GM21526 (cell line): Measurements from ENCODE around the gene SAP25.
"Not testable (repeated sequence)": the region's sequence is repeated elsewhere in the genome, so short reads cannot be mapped to it uniquely, and the experiment has no call there.

Source experiments
- ATAC-seq: cut with Tn5 transposase; IDR thresholded peaks from one replicate; pipeline ENCODE4 v1.9.1; 2021; ENCODE audit warnings: moderate library complexity; ENCODE audit not compliant: unreplicated experiment, low FRiP score

The SAP25 gene

DNA sequence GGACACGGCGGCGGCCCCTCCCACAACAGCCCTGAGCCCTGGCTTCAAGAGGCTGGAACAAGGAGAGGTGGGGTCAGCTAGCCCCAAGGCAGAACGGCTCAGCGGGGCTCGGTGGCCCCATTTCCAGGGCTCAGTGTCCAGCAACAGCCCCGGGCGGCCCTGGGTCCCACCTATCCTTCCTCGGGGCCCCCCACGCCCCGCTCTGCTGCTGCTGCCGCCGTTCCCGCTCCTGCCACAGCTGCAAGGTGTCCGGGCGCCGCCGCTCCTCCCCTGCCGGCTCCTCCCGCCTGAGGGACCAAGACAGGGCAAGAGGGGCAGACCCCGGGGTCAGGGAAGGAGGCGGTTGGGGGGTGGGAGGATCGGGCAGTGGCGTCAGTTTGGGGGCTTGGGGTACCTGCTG lies 3.4 kb upstream of the SAP25 start:
- ATAC-seq = no peak

DNA sequence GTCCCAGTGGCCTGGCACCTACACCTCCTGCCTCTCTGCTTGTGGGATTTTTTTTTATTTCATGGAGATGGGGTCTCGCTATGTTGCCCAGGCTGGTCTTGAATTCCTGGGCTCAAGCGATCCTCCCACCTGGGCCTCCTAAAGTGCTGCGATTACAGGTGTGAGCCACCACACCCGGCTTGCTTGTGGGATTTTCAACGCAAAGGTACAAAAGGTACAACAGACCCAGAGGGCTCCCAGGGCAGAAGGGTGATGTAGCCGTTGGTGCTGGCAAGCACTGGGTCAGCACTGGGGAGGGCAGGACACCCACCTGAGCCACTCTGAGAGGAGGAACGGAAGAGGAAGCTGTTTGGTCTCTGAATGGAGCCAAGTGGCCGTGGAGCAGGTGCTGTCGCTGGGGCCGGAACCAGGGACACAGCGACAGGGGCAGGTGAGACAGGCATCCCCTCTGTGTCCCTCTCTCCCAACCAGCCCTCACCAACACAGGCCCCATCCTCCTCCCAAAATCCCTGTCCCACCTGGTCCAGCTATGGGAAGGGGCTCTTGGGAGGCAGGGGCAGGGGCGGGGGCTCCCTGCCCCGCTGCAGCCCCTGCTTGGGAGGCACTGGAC lies 2.8 kb upstream of the SAP25 start:
- no peak for ATAC-seq

DNA sequence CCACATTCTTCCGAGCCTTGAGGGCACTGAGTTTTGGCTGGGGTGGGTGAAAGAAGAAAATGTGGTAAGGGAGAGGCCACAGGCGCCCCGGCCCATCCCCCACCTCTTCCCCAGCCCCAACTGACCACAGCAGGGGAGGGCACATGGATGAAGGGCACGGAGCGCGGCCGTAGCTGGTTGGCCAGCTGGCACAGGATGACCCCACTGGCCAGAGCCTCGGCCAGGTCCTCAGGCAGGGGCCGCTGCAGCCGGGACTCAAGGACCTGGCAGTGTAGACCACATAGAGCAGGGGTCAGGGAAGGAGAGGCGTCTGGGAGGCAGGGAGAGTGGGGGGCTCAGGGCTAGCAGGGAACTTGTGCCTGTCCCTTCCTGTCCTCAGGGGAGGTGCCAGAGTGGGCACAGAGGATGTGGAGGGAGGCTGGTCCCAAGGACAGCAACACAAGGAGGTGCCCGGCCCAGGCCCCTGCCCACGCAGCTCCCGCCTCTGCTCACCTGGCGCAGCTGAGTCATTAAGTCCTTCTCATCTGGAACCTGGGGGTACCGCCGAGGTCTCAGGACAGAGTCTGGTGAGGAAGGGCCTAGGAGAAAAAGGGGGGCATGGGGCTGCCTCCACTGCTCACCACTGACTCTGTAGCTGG lies 2.2 kb upstream of the SAP25 start:
- ATAC-seq = no peak

DNA sequence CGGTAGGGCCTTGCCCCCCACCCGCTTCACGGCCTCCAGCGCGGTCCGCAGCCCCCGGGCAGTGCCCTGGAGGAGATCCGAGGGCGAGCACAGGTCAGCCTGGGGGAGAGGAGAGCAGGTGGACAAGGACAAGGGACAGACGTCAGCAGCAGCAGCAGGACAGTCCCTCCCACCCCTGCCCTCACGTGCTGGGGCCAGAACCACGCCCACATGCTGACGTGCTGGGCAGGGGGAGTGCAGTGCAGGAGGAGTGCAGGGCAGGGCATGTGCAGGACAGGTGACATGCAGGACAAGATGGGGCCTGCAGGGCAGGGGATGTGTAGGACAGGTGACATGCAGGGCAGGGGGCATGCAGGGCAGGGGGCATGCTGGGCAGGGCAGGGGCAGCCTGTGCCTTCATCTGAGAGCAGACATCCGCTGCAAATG lies 1.5 kb upstream of the SAP25 start:
- ATAC-seq = no peak

DNA sequence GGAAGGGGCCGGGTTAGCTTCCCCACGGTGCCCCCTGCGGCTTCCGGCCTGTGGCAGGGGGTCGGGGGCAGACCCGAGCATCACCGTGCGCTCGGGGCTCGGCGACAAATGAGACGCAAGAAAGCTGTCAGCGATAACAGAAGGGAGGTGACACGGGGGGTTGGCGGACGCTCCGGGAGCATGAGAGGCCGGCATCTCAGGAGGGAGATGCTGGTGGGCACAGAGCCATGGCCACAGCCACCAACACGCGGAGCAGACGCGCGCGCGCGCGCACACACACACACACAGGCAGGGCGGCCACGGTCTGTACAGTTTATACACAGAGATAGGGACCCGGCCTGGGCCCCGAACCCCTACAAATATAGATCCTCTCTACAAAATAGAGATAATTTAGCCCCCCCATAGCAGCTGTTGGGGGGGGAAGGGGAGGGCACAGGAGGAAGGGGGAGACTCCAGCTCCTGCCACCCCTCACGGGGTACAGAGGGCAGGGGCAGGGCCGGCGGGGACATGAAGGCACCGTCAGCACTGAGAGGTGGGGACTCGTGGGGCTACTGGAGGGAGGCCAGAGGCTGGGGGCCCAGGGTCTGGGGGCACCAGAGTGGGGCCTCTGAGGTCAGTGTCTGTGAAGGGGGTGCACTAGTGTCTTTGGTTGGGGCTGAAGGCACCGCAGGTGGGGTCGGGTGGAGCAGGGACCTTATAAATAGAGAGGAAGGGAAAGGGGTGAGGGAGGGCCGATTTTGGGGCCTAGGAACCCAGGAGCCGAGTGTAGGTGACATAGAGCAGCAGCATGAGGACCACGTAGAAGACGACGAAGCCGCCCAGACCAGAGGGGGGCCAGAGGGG lies 884 bp upstream of the SAP25 start:
- ATAC-seq = no peak

DNA sequence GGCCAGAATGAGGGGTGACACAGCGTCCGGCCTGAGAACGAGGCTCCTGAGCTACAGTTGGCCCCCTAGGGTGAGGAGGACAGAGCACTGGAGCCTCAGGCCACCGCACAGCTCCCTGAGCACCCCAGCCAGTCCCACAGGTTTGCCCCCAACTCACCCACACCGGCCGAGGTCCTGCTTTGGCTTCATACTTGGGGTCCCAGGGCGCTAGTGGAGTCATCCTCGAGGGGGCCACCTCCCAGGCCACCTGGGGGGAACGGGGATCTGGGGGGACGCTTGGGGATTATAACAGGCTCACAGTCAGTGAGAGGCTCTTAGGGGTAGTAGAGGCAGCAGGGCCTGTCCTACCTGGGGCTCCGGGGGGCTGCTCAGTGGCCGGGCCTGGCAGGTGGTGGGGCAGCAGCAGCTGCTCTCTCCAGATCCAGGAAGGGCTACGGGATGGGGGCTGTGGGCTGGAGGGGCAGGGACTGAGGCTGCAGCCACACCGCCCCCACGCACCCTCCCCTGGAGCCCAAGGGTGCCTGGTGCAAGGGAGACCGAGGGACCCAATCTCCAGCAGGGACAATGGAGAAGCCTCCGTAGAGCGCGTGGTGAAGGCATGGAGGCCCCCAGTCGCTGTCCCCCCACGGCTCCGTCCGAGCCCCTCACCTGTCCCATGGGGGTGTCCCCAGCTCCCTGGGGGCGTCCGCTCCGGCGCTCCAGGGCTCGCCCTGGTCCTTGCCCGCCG lies 588 bp downstream of the SAP25 start:
- ATAC-seq = no peak

DNA sequence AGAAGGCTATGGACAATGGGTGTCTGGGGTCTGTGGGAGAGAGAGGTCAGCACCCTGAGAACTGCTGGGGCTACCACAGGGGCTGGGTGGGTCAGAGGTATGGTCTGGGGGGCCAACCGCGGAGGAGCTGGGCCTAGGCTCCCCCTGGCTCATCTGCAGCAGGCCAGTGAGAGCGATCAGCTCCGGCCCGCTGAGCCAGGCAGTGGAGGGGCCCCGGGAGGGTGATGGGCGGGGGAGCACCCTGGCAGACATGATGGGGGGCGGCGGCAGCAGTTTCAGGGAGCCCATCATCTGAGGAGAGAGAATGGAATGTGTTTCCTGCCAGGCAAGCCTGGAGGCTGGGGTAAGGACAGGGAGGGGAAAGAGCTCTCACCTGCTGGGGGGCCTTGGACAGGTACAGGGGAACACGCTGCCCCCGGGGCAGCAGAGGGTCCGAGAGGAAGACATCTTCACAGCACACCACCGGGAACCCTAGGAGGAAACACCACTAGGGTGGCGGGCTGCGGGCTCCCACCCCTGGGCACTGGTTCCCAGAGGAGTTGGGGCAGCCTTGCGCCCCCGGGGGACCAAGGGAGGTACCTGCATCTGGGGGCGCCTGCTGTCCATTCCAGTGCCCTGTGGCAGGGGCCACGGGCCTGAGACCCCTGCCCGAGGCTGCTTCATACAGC lies 1.3 kb downstream of the SAP25 start:
- ATAC-seq = no peak

DNA sequence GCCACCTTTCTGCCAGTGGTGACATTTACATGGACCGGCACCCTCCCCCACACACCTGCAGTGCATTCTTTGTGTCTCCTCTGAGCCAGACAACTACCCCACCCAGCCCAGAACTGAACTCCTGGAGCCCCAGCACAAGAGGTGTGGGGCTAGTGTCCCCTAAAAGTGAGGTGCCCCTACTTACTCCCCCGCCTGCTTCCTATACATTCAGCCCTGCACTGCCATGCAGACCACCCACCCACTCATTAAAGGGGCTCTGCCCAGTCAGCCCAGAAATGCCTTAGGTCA lies 1.9 kb downstream of the SAP25 start:
- ATAC-seq = no peak

DNA sequence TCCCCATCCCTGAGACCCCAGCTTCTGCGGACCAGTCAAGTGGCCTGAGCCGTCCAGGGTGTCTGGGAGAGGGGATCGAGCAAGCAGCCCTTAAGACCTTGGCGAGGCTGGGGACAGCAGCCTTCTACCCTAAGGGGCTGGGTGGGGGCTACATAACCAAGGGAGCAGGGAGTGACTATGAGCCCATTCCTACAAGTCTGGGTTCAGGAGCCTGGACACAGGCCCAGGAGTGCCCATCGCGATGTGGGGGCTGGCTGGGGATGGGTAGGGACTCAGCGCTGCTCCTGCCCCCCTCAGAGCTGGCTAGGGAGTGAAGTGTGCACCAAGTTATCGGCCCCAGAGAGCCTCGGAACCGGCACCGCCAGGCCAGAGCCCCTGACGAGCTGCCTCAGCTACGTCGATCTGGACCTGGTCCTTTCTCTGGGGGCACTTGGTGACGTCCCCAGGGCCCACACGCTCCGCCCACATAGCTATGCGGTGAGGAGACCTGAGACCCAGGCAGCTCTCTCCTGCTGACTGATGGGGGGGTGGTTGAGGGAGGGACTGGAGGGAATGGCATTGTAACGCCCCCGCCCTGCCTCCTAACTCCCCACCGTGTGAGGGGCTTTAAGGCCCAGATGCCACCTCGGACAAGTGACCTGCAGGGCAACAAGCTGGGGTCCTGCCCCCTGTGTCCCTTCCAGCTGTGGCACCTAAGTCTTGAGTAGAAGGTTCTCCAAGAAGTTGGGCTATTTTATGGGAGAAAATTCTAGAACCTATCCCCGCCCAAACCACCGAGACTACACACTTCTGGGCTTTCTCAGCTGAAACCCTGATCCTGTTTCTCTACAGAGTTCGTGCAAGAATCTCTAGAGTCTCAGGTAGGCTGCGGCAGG lies 2.5 kb downstream of the SAP25 start:
- ATAC-seq = no peak

DNA sequence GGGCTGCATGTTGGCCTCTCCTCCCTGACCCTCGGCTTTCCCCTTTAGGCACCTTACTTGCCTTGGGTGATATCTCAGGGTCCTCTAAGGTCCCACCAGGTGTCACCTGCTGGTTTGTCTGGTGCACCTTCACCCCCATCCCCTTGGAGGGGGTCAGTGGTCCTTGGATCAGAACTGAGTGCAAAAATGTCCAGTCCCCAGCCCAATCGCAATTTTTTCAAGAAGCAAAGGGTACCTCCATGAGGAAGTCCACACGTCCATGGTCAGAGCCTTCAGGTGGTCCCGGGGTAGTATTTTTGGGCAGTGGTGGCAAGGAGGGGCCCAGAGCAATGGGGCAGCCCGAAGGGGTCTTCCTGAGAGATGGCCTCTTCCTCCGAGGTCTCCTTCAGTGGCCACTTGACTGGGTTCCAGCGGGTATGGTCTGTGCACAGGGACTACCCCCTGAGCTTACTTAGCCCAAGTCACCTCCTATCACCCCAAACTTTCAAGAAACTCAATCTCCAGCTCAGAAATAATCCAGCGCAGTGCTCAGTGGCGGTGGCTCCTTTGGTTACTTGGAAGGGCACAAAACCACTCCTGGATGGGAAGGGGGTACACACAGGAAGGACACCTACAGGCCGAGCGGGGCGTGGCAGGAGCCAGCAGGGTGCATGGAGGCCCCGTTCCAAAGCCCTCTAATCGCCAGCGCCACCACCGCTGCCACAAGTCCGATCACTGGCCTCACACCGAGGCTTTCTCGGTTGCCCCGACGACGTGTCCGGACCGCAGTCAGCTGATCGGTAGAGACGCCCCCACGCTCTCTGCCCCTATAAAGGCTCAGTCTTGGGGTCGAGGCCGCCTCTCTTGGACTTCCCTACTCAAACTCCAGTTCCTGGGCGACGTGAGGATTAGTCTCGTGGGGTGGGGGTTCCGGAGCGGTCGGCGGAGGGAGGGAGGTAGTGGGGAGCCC lies 4.5 kb downstream of the SAP25 start:
- ATAC-seq = no peak

DNA sequence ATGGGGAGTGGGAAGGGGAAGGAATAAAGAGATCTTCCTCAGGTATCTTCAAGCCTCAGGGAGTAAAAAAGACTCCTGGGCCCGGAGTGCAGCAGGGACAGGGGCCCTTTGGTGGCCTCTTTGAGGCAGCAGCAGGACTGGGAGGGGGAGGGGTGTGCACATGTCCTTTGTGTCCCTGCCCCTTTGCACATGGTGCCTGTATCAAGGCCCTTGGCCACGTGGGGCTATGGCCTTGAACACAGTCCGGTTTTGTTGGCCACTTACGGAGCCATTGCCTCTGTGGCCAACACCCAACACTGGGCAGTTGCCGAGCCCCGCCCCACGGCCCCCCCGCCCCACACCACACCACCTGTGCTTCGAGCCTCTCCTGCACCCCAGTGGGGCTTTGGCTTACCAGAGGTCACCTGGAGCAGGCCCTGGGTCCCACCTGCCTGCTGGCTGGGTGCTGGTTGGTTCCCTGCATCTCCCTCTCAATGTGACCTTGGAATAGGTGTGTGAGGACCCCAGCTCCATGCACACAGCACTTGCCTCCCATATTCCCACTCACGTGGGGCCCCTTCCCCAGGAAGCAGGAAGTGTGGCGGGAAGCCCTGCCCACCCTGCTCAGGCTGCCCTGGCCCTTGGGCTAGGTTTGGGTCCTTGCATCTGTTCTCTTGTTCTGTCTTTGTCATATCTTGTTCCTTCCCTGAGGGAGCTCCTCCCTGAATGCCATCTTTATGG lies 5.4 kb downstream of the SAP25 start:
- ATAC-seq = no peak

DNA sequence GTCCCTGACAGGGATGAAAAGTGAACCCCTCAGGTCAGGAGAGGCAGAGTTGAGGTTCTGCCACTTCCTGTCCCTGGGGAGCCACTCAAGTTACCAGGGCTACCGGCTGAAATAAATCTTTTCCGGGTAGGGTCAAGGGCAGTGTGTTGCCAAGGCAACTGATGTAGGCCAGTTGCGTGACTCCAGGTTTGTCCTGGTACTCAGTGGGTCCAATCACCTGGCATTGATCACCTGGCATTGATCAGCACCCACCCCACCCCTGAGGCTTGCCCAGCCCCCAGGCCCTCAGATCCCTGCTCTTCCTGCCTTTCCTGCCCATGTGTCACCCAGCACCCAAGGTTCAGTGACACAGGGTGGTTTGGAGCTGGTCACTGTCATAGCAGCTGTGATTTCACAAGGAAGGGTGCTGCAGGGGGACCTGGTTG lies 5.9 kb downstream of the SAP25 start:
- no peak for ATAC-seq

DNA sequence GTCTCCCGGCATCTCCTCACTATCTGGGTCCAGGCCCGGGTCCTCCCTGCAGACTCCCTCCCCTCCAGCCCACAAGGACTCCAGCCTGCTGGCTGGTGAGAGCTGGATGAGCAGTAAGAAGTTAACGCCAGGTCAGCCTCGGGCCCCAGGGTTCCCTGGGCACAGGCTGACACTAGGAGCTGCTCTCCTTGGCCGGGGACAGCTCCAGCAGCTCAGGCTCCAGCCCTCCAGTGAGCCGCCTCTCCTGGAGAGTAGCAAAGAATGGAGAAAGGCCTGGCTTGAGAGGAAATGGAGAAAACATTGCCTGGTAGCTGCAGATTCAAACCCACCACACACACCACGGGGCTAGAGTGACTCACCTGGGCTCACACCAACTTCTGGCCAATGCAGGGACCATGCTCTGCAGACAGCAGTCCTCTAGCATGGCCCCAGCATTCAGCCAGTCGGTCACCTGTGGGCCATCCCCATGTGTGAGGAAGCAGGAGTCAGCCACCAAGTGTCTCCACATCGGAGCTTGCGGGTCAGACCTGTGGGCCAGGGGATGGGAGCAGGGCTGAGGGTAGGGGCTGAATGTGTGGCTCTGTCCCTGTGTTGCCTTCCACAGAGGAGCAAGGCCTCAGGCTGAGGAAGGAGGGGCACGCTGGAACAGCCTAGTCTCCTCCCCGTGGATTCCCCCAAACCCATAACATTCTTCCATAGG lies 6.5 kb downstream of the SAP25 start:
- no peak for ATAC-seq

DNA sequence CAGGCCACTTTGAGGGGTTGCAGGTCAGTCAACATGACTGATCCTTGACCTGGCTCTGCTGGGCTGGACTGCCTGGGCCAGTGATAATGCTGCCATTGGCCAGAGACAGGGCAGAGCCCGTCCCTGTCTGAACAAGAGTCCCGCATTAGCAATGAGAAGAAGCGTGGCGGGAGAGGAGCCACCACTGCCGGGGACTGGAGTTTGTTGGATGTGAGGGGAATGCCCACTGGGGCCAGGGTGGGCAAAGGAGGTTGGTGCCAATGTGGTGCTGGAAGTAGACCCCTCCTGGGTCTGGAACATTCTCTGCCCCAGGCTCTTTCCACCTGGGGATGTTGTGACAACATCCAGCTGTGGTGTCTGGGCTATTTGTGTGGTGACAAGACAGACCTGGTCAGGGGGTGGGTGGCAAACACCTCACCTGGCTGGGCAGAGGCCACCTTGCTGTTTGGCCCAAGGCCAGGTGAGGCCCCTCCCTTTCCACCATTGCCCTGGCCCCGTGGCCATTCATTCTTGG lies 7.6 kb downstream of the SAP25 start:
- ATAC-seq = no peak

DNA sequence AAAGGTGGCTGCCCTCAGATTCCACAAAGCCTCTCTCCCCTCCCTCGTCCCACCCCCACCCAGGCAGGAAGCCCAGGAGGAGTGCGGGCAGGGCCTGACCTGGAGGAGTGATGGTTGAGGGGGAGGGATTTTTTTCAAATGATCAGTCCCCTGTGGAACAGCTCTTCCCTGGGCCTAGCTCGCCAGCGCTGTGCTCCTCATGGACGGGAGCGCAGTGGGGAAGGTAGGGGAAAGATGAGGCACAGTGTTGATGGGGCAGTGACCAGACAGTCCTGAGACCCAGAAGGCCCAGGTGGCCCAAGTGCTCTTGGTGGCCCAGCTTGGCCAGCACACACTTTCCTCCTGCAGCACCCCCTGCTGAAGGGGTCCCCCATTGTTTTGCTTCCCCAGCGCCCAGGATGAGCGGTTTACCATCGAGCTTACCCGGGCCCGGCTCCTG lies 8.5 kb downstream of the SAP25 start:
- ATAC-seq = no peak

DNA sequence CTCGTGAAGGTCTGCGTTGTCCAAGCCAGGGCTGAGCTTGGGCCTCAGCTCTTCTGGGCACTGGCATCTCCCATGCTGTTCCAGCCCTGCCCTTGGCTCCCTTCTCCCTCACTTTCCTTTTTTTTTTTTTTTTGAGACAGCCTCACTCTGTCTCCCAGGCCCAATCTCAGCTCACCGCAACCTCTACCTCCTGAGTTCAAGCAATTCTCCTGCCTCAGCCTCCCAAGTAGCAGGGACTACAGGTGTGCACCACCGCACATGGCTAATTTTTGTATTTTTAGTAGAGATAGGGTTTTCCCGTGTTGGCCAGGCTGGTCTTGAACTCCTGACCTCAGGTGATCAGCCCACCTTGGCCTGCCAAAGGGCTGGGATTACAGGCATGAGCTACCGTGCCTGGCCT lies 9.3 kb downstream of the SAP25 start:
- not testable (repeated sequence) for ATAC-seq

DNA sequence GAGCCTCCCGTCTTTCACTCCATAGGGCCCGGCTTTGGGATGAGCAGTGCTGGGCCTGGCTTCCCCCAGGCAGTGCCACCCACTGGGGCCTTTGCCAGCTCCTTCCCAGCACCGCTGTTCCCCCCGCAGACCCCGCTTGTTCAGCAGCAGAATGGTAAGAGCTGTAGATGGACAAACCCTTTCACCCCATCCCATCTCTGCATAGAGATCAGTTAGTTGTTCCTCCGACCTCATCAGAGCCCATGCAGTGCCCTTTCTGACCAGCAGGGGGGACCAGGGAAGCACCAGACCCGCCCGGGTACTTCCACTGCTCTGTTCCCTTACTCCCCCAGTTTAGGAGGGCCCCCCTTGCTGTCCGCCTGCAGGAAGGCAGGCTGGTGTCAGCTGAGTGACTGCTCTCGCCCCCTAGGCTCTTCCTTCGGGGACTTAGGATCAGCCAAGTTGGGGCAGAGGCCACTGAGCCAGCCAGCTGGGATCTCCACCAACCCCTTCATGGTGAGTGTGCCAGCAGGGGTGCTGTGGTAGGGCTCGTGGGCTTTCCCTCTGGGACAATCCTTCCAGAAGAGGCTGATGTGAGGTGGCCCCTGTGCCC lies 9.8 kb downstream of the SAP25 start:
- no peak for ATAC-seq
